ENCODE data around the gene HID1.

Gene HID1

GRCh38 chr17:74972107-74972972 lies at the start of gene HID1:
HID1 (minus strand) TSS chr17:74972759; CDS start chr17:74972656, 103 bp downstream.
- Histone ChIP-seq H3K27me3 (peaks cover 77% of the 10 kb centered on the region), H3K4me3 (ENCODE audit: low read depth in 1 of 2, low read length in 1 of 2) (peak within 1 kb of the TSS; percentile 20 to 56)

GRCh38 chr17:75020331-75021110 lies 48.0 kb upstream of the HID1 start:
- Histone ChIP-seq H3K9me3 (no peaks in the 10 kb centered on the region), H3K4me1 (ENCODE audit: control insufficient read depth in 1 of 2, insufficient read depth in 1 of 2, low read depth in 1 of 2, low read length in 1 of 2) (peaks cover 10 to 18% of the 10 kb centered on the region in 2 experiments), H3K36me3 (peaks cover 26% of the 10 kb centered on the region), H3K27ac (no peak overlapping the region), H3K27me3 (no peaks in the 10 kb centered on the region), H3K4me3 (ENCODE audit: low read depth in 1 of 2, low read length in 1 of 2) (no peak overlapping the region)
- no peak for TF ChIP-seq CTCF (IDR thresholded peaks at IDR 0.05)

More at GRCh38 chr17:74972107-74972972, at the start of gene HID1:
- H3K9me3 ChIP-seq: no peaks in the 10 kb centered on the region
- no peak for TF ChIP-seq CTCF (IDR thresholded peaks at IDR 0.05)
- no peaks in the 10 kb centered on the region for H3K36me3 ChIP-seq
- peaks cover 3 to 15% of the 10 kb centered on the region in 2 experiments for H3K4me1 ChIP-seq (ENCODE audit: control insufficient read depth in 1 of 2, insufficient read depth in 1 of 2, low read depth in 1 of 2, low read length in 1 of 2)
- no peak within 1 kb of the TSS for H3K27ac ChIP-seq

GRCh38 chr17:75019710-75020109 lies 47.2 kb upstream of the HID1 start:
- peaks cover 26% of the 10 kb centered on the region for H3K36me3 ChIP-seq
- H3K27me3 ChIP-seq: no peaks in the 10 kb centered on the region
- H3K4me3 ChIP-seq (ENCODE audit: low read depth in 1 of 2, low read length in 1 of 2): no peak overlapping the region
- H3K9me3 ChIP-seq: no peaks in the 10 kb centered on the region
- no peak for TF ChIP-seq CTCF (IDR thresholded peaks at IDR 0.05)
- H3K27ac ChIP-seq: no peak overlapping the region
- H3K4me1 ChIP-seq (ENCODE audit: control insufficient read depth in 1 of 2, insufficient read depth in 1 of 2, low read depth in 1 of 2, low read length in 1 of 2): peaks cover 10 to 11% of the 10 kb centered on the region in 2 experiments

- H3K4me1 ChIP-seq (ENCODE audit: control insufficient read depth in 1 of 2, insufficient read depth in 1 of 2, low read depth in 1 of 2, low read length in 1 of 2): peaks cover 5 to 6% of the 10 kb centered on the region in 2 experiments
- no peak for TF ChIP-seq CTCF (IDR thresholded peaks at IDR 0.05)
- H3K27me3 ChIP-seq: no peaks in the 10 kb centered on the region
- H3K9me3 ChIP-seq: no peaks in the 10 kb centered on the region
- peaks cover 26% of the 10 kb centered on the region for H3K36me3 ChIP-seq
- no peak overlapping the region for H3K27ac ChIP-seq
- H3K4me3 ChIP-seq (ENCODE audit: low read depth in 1 of 2, low read length in 1 of 2): no peak overlapping the region
Observed at GRCh38 chr17:75019146-75019545, 46.6 kb upstream of the HID1 start.

GRCh38 chr17:75013092-75013559 lies 40.6 kb upstream of the HID1 start:
- TF ChIP-seq CTCF (IDR thresholded peaks at IDR 0.05): no peak
- peaks cover 16 to 18% of the 10 kb centered on the region in 2 experiments for H3K4me1 ChIP-seq (ENCODE audit: control insufficient read depth in 1 of 2, insufficient read depth in 1 of 2, low read depth in 1 of 2, low read length in 1 of 2)
- H3K27ac ChIP-seq: peak overlapping the region; percentile 59
- no peaks in the 10 kb centered on the region for H3K36me3 ChIP-seq
- peak overlapping the region; percentile 71 to 91 for H3K4me3 ChIP-seq (ENCODE audit: low read depth in 1 of 2, low read length in 1 of 2)
- H3K27me3 ChIP-seq: no peaks in the 10 kb centered on the region
- H3K9me3 ChIP-seq: no peaks in the 10 kb centered on the region

Data from neutrophil (primary cell).